T-helper 2 cell treated with Interferon-gamma antibody and Interleukin-4, amounts not matched to agents 5 μg/mL and 100 μg/mL, for 36 hours (primary cell): ENCODE measurements around the gene PKDREJ.

Experiments
- DNase-seq: peaks from one replicate; pipeline ENCODE4 v3.0.0; 2021; ENCODE audit warnings: low spot score
- H3K27ac Mint-ChIP-seq: one replicate; pipeline ENCODE4 v1.8.0; 2021; ENCODE audit warnings: mild to moderate bottlenecking, mixed read lengths
- H3K27me3 Mint-ChIP-seq: one replicate; pipeline ENCODE4 v1.8.0; 2021; ENCODE audit warnings: low read depth, mixed read lengths
- H3K36me3 Mint-ChIP-seq: one replicate; pipeline ENCODE4 v1.8.0; 2021; ENCODE audit warnings: low read depth, mixed read lengths
- H3K4me1 Mint-ChIP-seq: one replicate; pipeline ENCODE4 v1.8.0; 2021; ENCODE audit warnings: low read depth, mixed read lengths
- H3K4me3 Mint-ChIP-seq: one replicate; pipeline ENCODE4 v1.8.0; 2022; ENCODE audit warnings: mild to moderate bottlenecking, moderate library complexity, mixed read lengths
- H3K9me3 Mint-ChIP-seq: one replicate; pipeline ENCODE4 v1.8.0; 2021; ENCODE audit warnings: mixed read lengths

The PKDREJ gene

GRCh38 chr22:46242076-46242475 is 21.1 kb downstream of the PKDREJ start:
- Mint-ChIP-seq H3K4me3 (no peak overlapping the region), H3K27ac (no peak overlapping the region), H3K27me3 (no peaks in the 10 kb centered on the region), H3K9me3 (no peaks in the 10 kb centered on the region), H3K36me3 (peaks cover 7% of the 10 kb centered on the region), H3K4me1 (peaks cover 14% of the 10 kb centered on the region)
- DNase-seq, result no peak

- peaks cover 14% of the 10 kb centered on the region for H3K4me1 Mint-ChIP-seq
- H3K27ac Mint-ChIP-seq, result no peak overlapping the region
- H3K4me3 Mint-ChIP-seq, result no peak overlapping the region
- H3K9me3 Mint-ChIP-seq, result no peaks in the 10 kb centered on the region
- no peak for DNase-seq
- peaks cover 7% of the 10 kb centered on the region for H3K36me3 Mint-ChIP-seq
- no peaks in the 10 kb centered on the region for H3K27me3 Mint-ChIP-seq
Measured at GRCh38 chr22:46241396-46242007, 21.6 kb downstream of the PKDREJ start.

- H3K36me3 Mint-ChIP-seq, result peaks cover 5% of the 10 kb centered on the region
- no peaks in the 10 kb centered on the region for H3K27me3 Mint-ChIP-seq
- no peaks in the 10 kb centered on the region for H3K9me3 Mint-ChIP-seq
- peaks cover 14% of the 10 kb centered on the region for H3K4me1 Mint-ChIP-seq
- DNase-seq, result no peak
- no peak overlapping the region for H3K27ac Mint-ChIP-seq
- H3K4me3 Mint-ChIP-seq, result no peak overlapping the region
Measured at GRCh38 chr22:46240907-46241306, 22.2 kb downstream of the PKDREJ start.

GRCh38 chr22:46240506-46240905 is 22.6 kb downstream of the PKDREJ start:
- H3K4me3 Mint-ChIP-seq, result peak overlapping the region; percentile 14
- DNase-seq, result no peak
- H3K27ac Mint-ChIP-seq, result no peak overlapping the region
- H3K36me3 Mint-ChIP-seq, result peaks cover 5% of the 10 kb centered on the region
- H3K9me3 Mint-ChIP-seq, result no peaks in the 10 kb centered on the region
- peaks cover 14% of the 10 kb centered on the region for H3K4me1 Mint-ChIP-seq
- H3K27me3 Mint-ChIP-seq, result no peaks in the 10 kb centered on the region

- H3K4me3 Mint-ChIP-seq, result peak overlapping the region; percentile 14
- peaks cover 14% of the 10 kb centered on the region for H3K4me1 Mint-ChIP-seq
- peaks cover 5% of the 10 kb centered on the region for H3K36me3 Mint-ChIP-seq
Measured at GRCh38 chr22:46240073-46240472, 23.1 kb downstream of the PKDREJ start.

GRCh38 chr22:46239261-46240048 is 23.7 kb downstream of the PKDREJ start:
- H3K9me3 Mint-ChIP-seq, result no peaks in the 10 kb centered on the region
- DNase-seq, result no peak
- H3K4me3 Mint-ChIP-seq, result peak overlapping the region; percentile 14
- H3K27me3 Mint-ChIP-seq, result no peaks in the 10 kb centered on the region
- H3K36me3 Mint-ChIP-seq, result peaks cover 5% of the 10 kb centered on the region
- peaks cover 14% of the 10 kb centered on the region for H3K4me1 Mint-ChIP-seq
- peak overlapping the region; percentile 42 for H3K27ac Mint-ChIP-seq

More at GRCh38 chr22:46240073-46240472, 23.1 kb downstream of the PKDREJ start:
- Mint-ChIP-seq H3K27me3 (no peaks in the 10 kb centered on the region), H3K9me3 (no peaks in the 10 kb centered on the region), H3K27ac (no peak overlapping the region)
- DNase-seq, result no peak

- no peaks in the 10 kb centered on the region for H3K9me3 Mint-ChIP-seq
- H3K36me3 Mint-ChIP-seq, result peaks cover 5% of the 10 kb centered on the region
- DNase-seq, result no peak
- H3K4me1 Mint-ChIP-seq, result peaks cover 14% of the 10 kb centered on the region
- no peaks in the 10 kb centered on the region for H3K27me3 Mint-ChIP-seq
- no peak overlapping the region for H3K27ac Mint-ChIP-seq
- H3K4me3 Mint-ChIP-seq, result no peak overlapping the region
Measured at GRCh38 chr22:46238541-46238940, 24.6 kb downstream of the PKDREJ start.

GRCh38 chr22:46237453-46238124 is 25.6 kb downstream of the PKDREJ start:
- Mint-ChIP-seq H3K36me3 (peaks cover 5% of the 10 kb centered on the region), H3K4me3 (no peak overlapping the region), H3K9me3 (no peaks in the 10 kb centered on the region), H3K27me3 (no peaks in the 10 kb centered on the region), H3K4me1 (peaks cover 14% of the 10 kb centered on the region), H3K27ac (no peak overlapping the region)
- no peak for DNase-seq

- no peak overlapping the region for H3K4me3 Mint-ChIP-seq
- H3K27ac Mint-ChIP-seq, result no peak overlapping the region
- no peaks in the 10 kb centered on the region for H3K9me3 Mint-ChIP-seq
- peaks cover 5% of the 10 kb centered on the region for H3K36me3 Mint-ChIP-seq
- DNase-seq, result no peak
- no peaks in the 10 kb centered on the region for H3K27me3 Mint-ChIP-seq
- H3K4me1 Mint-ChIP-seq, result peaks cover 7% of the 10 kb centered on the region
Measured at GRCh38 chr22:46234969-46235368, 28.2 kb downstream of the PKDREJ start.

GRCh38 chr22:46233231-46233630 is 29.9 kb downstream of the PKDREJ start:
- no peak overlapping the region for H3K27ac Mint-ChIP-seq
- no peaks in the 10 kb centered on the region for H3K9me3 Mint-ChIP-seq
- no peaks in the 10 kb centered on the region for H3K4me1 Mint-ChIP-seq
- H3K4me3 Mint-ChIP-seq, result no peak overlapping the region
- peaks cover 5% of the 10 kb centered on the region for H3K36me3 Mint-ChIP-seq
- H3K27me3 Mint-ChIP-seq, result no peaks in the 10 kb centered on the region
- DNase-seq, result no peak

GRCh38 chr22:46230262-46230901 is 32.8 kb downstream of the PKDREJ start:
- Mint-ChIP-seq H3K27ac (no peak overlapping the region), H3K27me3 (no peaks in the 10 kb centered on the region), H3K4me3 (no peak overlapping the region), H3K36me3 (no peaks in the 10 kb centered on the region), H3K4me1 (no peaks in the 10 kb centered on the region), H3K9me3 (no peaks in the 10 kb centered on the region)
- no peak for DNase-seq

- Mint-ChIP-seq H3K27ac (no peak overlapping the region), H3K4me1 (no peaks in the 10 kb centered on the region)
- no peak for DNase-seq
Measured at GRCh38 chr22:46229701-46230100, 33.4 kb downstream of the PKDREJ start.

GRCh38 chr22:46226577-46226976 is 36.6 kb downstream of the PKDREJ start:
- no peak for DNase-seq
- H3K9me3 Mint-ChIP-seq, result no peaks in the 10 kb centered on the region
- no peak overlapping the region for H3K27ac Mint-ChIP-seq
- no peak overlapping the region for H3K4me3 Mint-ChIP-seq
- no peaks in the 10 kb centered on the region for H3K4me1 Mint-ChIP-seq
- H3K27me3 Mint-ChIP-seq, result no peaks in the 10 kb centered on the region
- H3K36me3 Mint-ChIP-seq, result no peaks in the 10 kb centered on the region

More at GRCh38 chr22:46229701-46230100, 33.4 kb downstream of the PKDREJ start:
- Mint-ChIP-seq H3K27me3 (no peaks in the 10 kb centered on the region), H3K9me3 (no peaks in the 10 kb centered on the region), H3K36me3 (no peaks in the 10 kb centered on the region), H3K4me3 (no peak overlapping the region)

- DNase-seq, result no peak
- H3K4me3 Mint-ChIP-seq, result no peak overlapping the region
- H3K9me3 Mint-ChIP-seq, result no peaks in the 10 kb centered on the region
- no peaks in the 10 kb centered on the region for H3K27me3 Mint-ChIP-seq
- H3K27ac Mint-ChIP-seq, result no peak overlapping the region
- H3K36me3 Mint-ChIP-seq, result peaks cover 4% of the 10 kb centered on the region
- H3K4me1 Mint-ChIP-seq, result peaks cover 3% of the 10 kb centered on the region
Measured at GRCh38 chr22:46225631-46226030, 37.5 kb downstream of the PKDREJ start.
